Progenitor cell of endocrine pancreas (in vitro differentiated cells): ENCODE measurements around the gene OSBPL7. TPM values are rescaled to one million over a fixed set of nuclear protein-coding genes. Genes with fewer than 3 reads are reported as not detected.

Experiments used
- DNase-seq: peaks from one replicate; pipeline ENCODE4 v3.0.0; 2021; ENCODE audit warnings: low spot score; ENCODE audit not compliant: unreplicated experiment
- H3K27ac Mint-ChIP-seq: 2 replicates; pipeline ENCODE4 v1.8.0; 2021; ENCODE audit warnings: mild to moderate bottlenecking, moderate library complexity, mixed read lengths
- H3K27me3 Mint-ChIP-seq: 2 replicates; pipeline ENCODE4 v1.8.0; 2021; ENCODE audit warnings: mixed read lengths
- H3K36me3 Mint-ChIP-seq: 2 replicates; pipeline ENCODE4 v1.8.0; 2022; ENCODE audit warnings: mixed read lengths; ENCODE audit not compliant: insufficient read depth
- H3K4me1 Mint-ChIP-seq: 2 replicates; pipeline ENCODE4 v1.8.0; 2021; ENCODE audit warnings: low read depth, mixed read lengths
- H3K4me3 Mint-ChIP-seq: 2 replicates; pipeline ENCODE4 v1.8.0; 2021; ENCODE audit warnings: low read depth, mild to moderate bottlenecking, moderate library complexity, mixed read lengths
- H3K9me3 Mint-ChIP-seq: 2 replicates; pipeline ENCODE4 v1.8.0; 2021; ENCODE audit warnings: low read depth, mixed read lengths
- total RNA-seq: library from RNA; stranded (reverse); gene quantifications from 2 replicates; pipeline ENCODE4 v1.2.1, GENCODE V29; 2021
- TF ChIP-seq, protein P1 (sequence below): fragments of 200-600 bp; sonication (generic); IDR thresholded peaks from one replicate; pipeline ENCODE4 v1.5.0; 2021; ENCODE audit warnings: antibody characterized with exemption, mild to moderate bottlenecking; ENCODE audit not compliant: unreplicated experiment

OSBPL7 gene
- total RNA-seq, 1 donor from 2014 or later, result 20.5 TPM

GRCh38 chr17:47819475-47819874 is 2.1 kb downstream of the OSBPL7 start:
- TF ChIP-seq, protein P1, sequence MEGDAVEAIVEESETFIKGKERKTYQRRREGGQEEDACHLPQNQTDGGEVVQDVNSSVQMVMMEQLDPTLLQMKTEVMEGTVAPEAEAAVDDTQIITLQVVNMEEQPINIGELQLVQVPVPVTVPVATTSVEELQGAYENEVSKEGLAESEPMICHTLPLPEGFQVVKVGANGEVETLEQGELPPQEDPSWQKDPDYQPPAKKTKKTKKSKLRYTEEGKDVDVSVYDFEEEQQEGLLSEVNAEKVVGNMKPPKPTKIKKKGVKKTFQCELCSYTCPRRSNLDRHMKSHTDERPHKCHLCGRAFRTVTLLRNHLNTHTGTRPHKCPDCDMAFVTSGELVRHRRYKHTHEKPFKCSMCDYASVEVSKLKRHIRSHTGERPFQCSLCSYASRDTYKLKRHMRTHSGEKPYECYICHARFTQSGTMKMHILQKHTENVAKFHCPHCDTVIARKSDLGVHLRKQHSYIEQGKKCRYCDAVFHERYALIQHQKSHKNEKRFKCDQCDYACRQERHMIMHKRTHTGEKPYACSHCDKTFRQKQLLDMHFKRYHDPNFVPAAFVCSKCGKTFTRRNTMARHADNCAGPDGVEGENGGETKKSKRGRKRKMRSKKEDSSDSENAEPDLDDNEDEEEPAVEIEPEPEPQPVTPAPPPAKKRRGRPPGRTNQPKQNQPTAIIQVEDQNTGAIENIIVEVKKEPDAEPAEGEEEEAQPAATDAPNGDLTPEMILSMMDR, result no peak
- peaks cover 6% of the 10 kb centered on the region for H3K36me3 Mint-ChIP-seq
- no peaks in the 10 kb centered on the region for H3K27me3 Mint-ChIP-seq
- no peak overlapping the region for H3K4me3 Mint-ChIP-seq
- H3K9me3 Mint-ChIP-seq, result no peaks in the 10 kb centered on the region
- H3K27ac Mint-ChIP-seq, result no peak overlapping the region
- peaks cover 9% of the 10 kb centered on the region for H3K4me1 Mint-ChIP-seq
- no peak for DNase-seq

GRCh38 chr17:47818002-47818695 is 3.4 kb downstream of the OSBPL7 start:
- H3K27ac Mint-ChIP-seq, result no peak overlapping the region
- no peak overlapping the region for H3K4me3 Mint-ChIP-seq
- H3K36me3 Mint-ChIP-seq, result peaks cover 2% of the 10 kb centered on the region
- no peaks in the 10 kb centered on the region for H3K9me3 Mint-ChIP-seq
- no peaks in the 10 kb centered on the region for H3K27me3 Mint-ChIP-seq
- no peak for DNase-seq
- TF ChIP-seq, protein P1, result no peak
- H3K4me1 Mint-ChIP-seq, result peaks cover 9% of the 10 kb centered on the region

DNA sequence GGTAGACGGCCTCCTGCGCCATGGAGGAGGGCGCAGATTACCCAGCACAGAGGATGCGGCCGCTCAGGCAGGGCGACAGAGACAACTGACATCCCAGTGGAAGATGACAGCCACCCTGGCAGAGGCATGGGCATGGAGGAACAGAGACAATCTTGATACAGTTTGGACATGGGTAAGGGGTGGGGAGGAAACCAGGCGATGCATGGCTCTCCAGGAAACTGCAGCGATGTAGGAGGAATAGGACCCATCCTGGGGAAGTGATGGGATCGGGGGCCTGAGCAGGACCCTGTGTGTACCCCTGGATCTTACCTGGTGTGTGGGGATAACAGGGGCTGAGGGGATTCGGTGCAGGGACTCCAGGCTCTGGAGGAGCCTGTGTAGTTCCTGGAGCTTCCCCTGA is 4.6 kb downstream of the OSBPL7 start:
- Mint-ChIP-seq H3K27ac (no peak overlapping the region), H3K4me1 (peaks cover 11% of the 10 kb centered on the region), H3K27me3 (no peaks in the 10 kb centered on the region), H3K9me3 (no peaks in the 10 kb centered on the region), H3K4me3 (no peak overlapping the region), H3K36me3 (peaks cover 5% of the 10 kb centered on the region)
- TF ChIP-seq, protein P1, result no peak
- DNase-seq, result no peak

DNA sequence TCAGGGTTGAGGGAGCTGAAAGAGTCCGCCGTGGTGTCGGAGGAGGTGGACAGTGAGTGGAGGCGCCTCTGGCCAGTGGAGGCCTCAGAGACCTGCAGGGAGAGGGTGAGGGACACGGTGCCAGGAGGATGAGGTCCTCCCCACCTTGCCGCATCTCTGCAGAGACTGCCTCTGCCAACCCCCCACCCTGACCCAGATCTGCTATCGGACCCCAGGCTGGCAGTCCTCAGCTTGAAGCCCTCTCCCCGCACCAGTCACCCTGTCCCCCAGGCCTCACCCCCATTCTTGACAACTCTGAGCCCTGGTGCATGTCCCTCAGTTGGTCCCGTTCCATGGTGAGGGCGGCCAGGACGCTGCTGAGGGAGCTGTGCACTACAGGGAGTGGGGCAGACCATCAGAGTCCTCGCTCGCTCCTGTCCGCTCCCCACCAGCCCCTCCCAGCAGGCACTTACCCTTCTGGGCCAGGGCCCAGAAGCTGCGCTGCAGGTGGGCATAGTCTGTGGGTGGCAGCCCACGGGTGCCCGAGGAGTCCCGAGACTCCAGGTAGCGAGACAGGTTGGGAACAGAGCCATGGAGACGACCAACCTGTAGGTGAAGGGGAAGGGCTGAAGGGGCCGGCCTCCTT is 5.4 kb downstream of the OSBPL7 start:
- TF ChIP-seq, protein P1, result no peak

DNA sequence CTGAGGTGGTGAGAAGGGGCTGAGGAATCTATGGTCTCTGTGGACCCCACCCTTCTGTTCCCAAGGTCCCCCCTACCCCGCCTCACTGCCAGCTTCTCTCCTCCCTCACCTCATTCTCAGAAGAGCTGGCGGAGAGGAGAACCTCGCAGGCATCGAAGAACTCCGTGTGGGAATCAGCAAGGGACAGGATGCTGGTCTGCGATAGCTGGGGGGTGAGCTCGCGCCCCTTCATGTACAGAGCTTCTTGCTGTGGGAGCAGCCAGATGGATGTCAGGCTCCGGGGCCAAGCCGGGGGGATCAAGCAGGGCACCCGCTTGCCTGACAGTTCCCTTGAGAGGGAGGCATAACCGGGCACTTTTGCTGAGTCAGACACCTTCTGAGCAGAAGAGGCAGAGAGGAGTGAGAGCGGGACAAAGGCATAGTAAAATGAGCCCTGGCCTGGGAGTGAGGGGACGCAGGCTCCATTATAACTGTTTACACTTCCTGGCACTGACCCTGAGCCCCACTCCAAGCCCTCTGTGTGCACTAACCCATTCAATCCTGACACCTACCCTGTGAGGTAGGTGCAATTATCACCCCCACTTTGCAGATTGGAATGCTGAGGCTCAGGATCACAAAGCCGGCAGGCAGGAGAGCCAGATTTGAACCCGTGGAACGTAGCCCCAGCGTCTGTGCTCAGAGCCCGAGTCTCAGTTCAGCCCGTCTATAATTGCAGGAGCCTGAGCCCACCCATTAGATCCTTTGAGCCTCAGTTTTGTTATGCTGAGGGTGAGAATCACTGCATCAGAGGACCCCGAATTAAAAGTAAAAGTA is 6.3 kb downstream of the OSBPL7 start:
- no peak for DNase-seq
- Mint-ChIP-seq H3K36me3 (peaks cover 6% of the 10 kb centered on the region), H3K4me1 (peaks cover 18% of the 10 kb centered on the region), H3K9me3 (no peaks in the 10 kb centered on the region), H3K27ac (no peak overlapping the region), H3K4me3 (no peak overlapping the region), H3K27me3 (no peaks in the 10 kb centered on the region)
- TF ChIP-seq, protein P1, result no peak

More for the DNA sequence above, 5.4 kb downstream of the OSBPL7 start:
- Mint-ChIP-seq H3K27me3 (no peaks in the 10 kb centered on the region), H3K4me3 (no peak overlapping the region), H3K36me3 (peaks cover 5% of the 10 kb centered on the region), H3K27ac (no peak overlapping the region), H3K9me3 (no peaks in the 10 kb centered on the region), H3K4me1 (peaks cover 15% of the 10 kb centered on the region)
- DNase-seq, result no peak
